HepG2 (cell line): ENCODE results near the gene TXNRD2. TPM values are rescaled to one million over a fixed set of nuclear protein-coding genes. Genes with fewer than 3 reads are reported as not detected.

Experiments
- AGO2 ChIP-seq: fragments of 200-400 bp; formaldehyde crosslinking; optimal IDR thresholded peaks from 2 replicates; pipeline ENCODE3; 2017; ENCODE audit warnings: mild to moderate bottlenecking, low read depth, low read length, moderate library complexity
- EP300 ChIP-seq, 3 experiments: sonication (generic) in 1 of 3; formaldehyde crosslinking in 1 of 3; IDR thresholded peaks; 2 replicates each; pipeline versions ENCODE4 v1.5.1 to v1.6.1; 2011 to 2020; ENCODE audit warnings: low read depth in 2 of 3, low read length in 2 of 3, borderline replicate concordance in 1 of 3, improper control_type of control experiment in 1 of 3, mild to moderate bottlenecking in 1 of 3, missing genetic modification reagents in 1 of 3, moderate library complexity in 1 of 3
- GABPB1 ChIP-seq: IDR thresholded peaks from 2 replicates; pipeline ENCODE4 v1.6.1; 2016; ENCODE audit warnings: mild to moderate bottlenecking, missing genetic modification reagents, moderate library complexity, missing compliant biosample characterization
- MIXL1 ChIP-seq: IDR thresholded peaks from 2 replicates; pipeline ENCODE4 v1.6.1; 2016
- NONO ChIP-seq, 2 experiments: fragments of 450-650 bp in 1 of 2; sonication (generic) in 1 of 2; formaldehyde crosslinking in 1 of 2; IDR thresholded peaks in 1 of 2; conservative IDR thresholded peaks in 1 of 2; 2 replicates each; pipeline versions ENCODE4 v1.6.1 to v1.8.0; 2017 to 2022; ENCODE audit warnings: mild to moderate bottlenecking in 1 of 2, missing genetic modification reagents in 1 of 2, moderate library complexity in 1 of 2
- RXRA ChIP-seq: sonication (generic); formaldehyde crosslinking; IDR thresholded peaks from 2 replicates; pipeline ENCODE4 v1.5.1; 2020; ENCODE audit warnings: missing genetic modification reagents
- SMYD3 ChIP-seq: sonication (generic); formaldehyde crosslinking; IDR thresholded peaks from 2 replicates; pipeline ENCODE4 v1.8.1; 2023; ENCODE audit warnings: mild to moderate bottlenecking, missing genetic modification reagents
- TCF7 ChIP-seq: sonication (generic); IDR thresholded peaks from 2 replicates; pipeline ENCODE4 v1.6.1; 2016; ENCODE audit warnings: antibody characterized with exemption, low read depth
- ZFYVE20 ChIP-seq: sonication (generic); formaldehyde crosslinking; IDR thresholded peaks from 2 replicates; pipeline ENCODE4 v1.8.0; 2023; ENCODE audit warnings: low read depth, mild to moderate bottlenecking, moderate library complexity, missing genetic modification reagents, borderline replicate concordance
- ZMYM3 ChIP-seq: sonication (generic); formaldehyde crosslinking; IDR thresholded peaks from 2 replicates; pipeline ENCODE4 v1.5.1; 2020; ENCODE audit warnings: mild to moderate bottlenecking, missing genetic modification reagents
- ZNF251 ChIP-seq: sonication (generic); formaldehyde crosslinking; IDR thresholded peaks from 2 replicates; pipeline ENCODE4 v1.9.0; 2021; ENCODE audit warnings: mild to moderate bottlenecking, missing genetic modification reagents
- ZNF644 ChIP-seq: IDR thresholded peaks from 2 replicates; pipeline ENCODE4 v1.6.1; 2016; ENCODE audit warnings: low read depth
- ZNF83 ChIP-seq: sonication (generic); formaldehyde crosslinking; IDR thresholded peaks from 2 replicates; pipeline ENCODE4 v1.4.0; 2020; ENCODE audit warnings: missing genetic modification reagents, mild to moderate bottlenecking, borderline replicate concordance
- polyA plus RNA-seq, 8 experiments: library from polyadenylated mRNA; depleted of rRNA in 3 of 8; stranded (reverse) in 7 of 8; unstranded in 1 of 8; fragments of >200 nt; fragmentation: Illumina TruSeq in 4 of 8; extraction: Trizol in 4 of 8; gene quantifications; 2 replicates each; pipeline versions ENCODE4 v1.2.1 to v1.2.3, GENCODE V29; 2011 to 2016; ENCODE audit warnings: low read depth in 4 of 8, missing spikeins in 1 of 8, mixed read lengths in 1 of 8; ENCODE audit not compliant: insufficient read depth in 1 of 8
- total RNA-seq, 5 experiments: library from RNA; depleted of rRNA; stranded (reverse); fragments of >200 nt; fragmentation: Illumina TruSeq; extraction: Trizol; gene quantifications; 2 replicates each; pipeline ENCODE4 v1.2.3, GENCODE V29; 2016; ENCODE audit warnings: low read depth in 1 of 5
- TF ChIP-seq, protein P1 (sequence below), 2 experiments: fragments of 450-650 bp in 1 of 2; sonication (generic) in 1 of 2; formaldehyde crosslinking in 1 of 2; IDR thresholded peaks; 2 replicates each; pipeline versions ENCODE4 v1.6.1 to v1.8.0; 2016 to 2022; ENCODE audit warnings: antibody characterized with exemption in 1 of 2, mild to moderate bottlenecking in 1 of 2, missing genetic modification reagents in 1 of 2
- TF ChIP-seq, protein P2 (sequence below): sonication (generic); formaldehyde crosslinking; IDR thresholded peaks from 2 replicates; pipeline ENCODE4 v1.8.0; 2022; ENCODE audit warnings: missing genetic modification reagents, mild to moderate bottlenecking, inconsistent platforms, borderline replicate concordance
- TF ChIP-seq, protein P3 (sequence below): sonication (generic); formaldehyde crosslinking; IDR thresholded peaks from 2 replicates; pipeline ENCODE4 v1.8.1; 2023; ENCODE audit warnings: mild to moderate bottlenecking, moderate library complexity, missing genetic modification reagents

The TXNRD2 gene
- total and polyA plus RNA-seq, 2 of the 13 experiments (the other 11 are each of a cell fraction or from before 2014, with no cell fraction given): 17.5 to 18.6 TPM

DNA sequence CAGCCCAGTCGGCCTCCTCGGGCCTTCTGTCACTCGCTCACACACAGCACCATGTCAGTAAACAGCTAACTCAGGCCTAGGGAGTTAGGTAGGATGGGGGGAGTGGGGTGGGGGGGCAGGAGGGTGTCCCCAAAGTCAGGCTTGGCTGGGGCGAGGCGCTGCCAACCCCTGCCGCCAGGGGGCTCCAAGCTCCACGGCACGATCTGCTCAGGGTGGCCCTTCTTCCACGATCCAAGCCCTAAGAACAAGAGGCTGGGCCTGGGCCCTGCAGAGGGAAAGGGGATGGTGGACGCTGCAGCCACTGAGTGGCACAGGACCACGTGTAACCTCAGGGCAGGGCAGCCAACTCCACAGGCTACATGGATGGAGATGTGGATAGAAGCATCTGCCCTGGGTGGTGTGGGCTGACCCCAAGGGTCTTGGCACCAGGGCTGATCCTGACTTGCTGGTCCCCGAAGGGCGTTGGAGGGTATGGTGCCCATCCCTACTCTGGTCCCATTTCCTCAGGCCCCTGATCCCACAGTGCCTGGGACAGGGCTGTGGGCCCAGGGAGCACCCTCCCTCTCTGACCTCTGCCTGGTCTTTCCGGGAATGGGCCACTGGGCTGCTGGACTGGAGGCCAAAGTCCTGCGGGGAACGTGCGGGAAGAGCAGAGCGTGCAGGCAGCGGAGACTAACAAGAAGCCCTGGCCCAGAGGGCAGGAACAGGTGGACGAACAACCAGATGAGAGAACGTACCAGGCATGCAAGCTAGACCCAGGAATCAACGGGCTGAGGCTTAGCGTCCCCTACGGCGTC is 29.1 kb upstream of the TXNRD2 start (continued):
- TF ChIP-seq ZNF251 (CRISPR knock-in tag): no peak
- TF ChIP-seq SMYD3 (CRISPR knock-in tag): no peak; the same call in 1 of the 2 replicates
- TF ChIP-seq TCF7: no peak
- peak; percentile 81 for TF ChIP-seq ZMYM3 (CRISPR knock-in tag)
- TF ChIP-seq EP300 (IDR thresholded peaks at IDR 0.05; ENCODE audit: low read depth in 2 of 2, low read length in 2 of 2): peak in 1 of 2 experiments; percentile 55; a peak in 2 of 4 replicates
- peak; percentile 76 for TF ChIP-seq EP300 (CRISPR knock-in tag; IDR thresholded peaks at IDR 0.05; ENCODE audit: borderline replicate concordance)
- TF ChIP-seq MIXL1 (CRISPR knock-in tag): 0 out of 2 replicates have a peak, but pooled peaks have one; percentile 47
- TF ChIP-seq, protein P1, sequence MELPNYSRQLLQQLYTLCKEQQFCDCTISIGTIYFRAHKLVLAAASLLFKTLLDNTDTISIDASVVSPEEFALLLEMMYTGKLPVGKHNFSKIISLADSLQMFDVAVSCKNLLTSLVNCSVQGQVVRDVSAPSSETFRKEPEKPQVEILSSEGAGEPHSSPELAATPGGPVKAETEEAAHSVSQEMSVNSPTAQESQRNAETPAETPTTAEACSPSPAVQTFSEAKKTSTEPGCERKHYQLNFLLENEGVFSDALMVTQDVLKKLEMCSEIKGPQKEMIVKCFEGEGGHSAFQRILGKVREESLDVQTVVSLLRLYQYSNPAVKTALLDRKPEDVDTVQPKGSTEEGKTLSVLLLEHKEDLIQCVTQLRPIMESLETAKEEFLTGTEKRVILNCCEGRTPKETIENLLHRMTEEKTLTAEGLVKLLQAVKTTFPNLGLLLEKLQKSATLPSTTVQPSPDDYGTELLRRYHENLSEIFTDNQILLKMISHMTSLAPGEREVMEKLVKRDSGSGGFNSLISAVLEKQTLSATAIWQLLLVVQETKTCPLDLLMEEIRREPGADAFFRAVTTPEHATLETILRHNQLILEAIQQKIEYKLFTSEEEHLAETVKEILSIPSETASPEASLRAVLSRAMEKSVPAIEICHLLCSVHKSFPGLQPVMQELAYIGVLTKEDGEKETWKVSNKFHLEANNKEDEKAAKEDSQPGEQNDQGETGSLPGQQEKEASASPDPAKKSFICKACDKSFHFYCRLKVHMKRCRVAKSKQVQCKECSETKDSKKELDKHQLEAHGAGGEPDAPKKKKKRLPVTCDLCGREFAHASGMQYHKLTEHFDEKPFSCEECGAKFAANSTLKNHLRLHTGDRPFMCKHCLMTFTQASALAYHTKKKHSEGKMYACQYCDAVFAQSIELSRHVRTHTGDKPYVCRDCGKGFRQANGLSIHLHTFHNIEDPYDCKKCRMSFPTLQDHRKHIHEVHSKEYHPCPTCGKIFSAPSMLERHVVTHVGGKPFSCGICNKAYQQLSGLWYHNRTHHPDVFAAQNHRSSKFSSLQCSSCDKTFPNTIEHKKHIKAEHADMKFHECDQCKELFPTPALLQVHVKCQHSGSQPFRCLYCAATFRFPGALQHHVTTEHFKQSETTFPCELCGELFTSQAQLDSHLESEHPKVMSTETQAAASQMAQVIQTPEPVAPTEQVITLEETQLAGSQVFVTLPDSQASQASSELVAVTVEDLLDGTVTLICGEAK (IDR thresholded peaks at IDR 0.05): no peak
- TF ChIP-seq, protein P1 (CRISPR knock-in tag; IDR thresholded peaks at IDR 0.05): peak; percentile 86; the same call in 1 of the 2 replicates
- TF ChIP-seq ZFYVE20: 0 out of 2 replicates have a peak, but pooled peaks have one; percentile 20
- TF ChIP-seq NONO (IDR thresholded peaks at IDR 0.05): no peak
- TF ChIP-seq NONO (CRISPR knock-in tag; conservative IDR thresholded peaks at IDR 0.05): peak; percentile 95
- TF ChIP-seq ZNF644 (CRISPR knock-in tag): peak; percentile 81; the same call in 1 of the 2 replicates
- TF ChIP-seq RXRA (CRISPR knock-in tag): peak; percentile 97
- TF ChIP-seq ZNF83 (CRISPR knock-in tag): no peak
- peak; percentile 63 for TF ChIP-seq GABPB1 (CRISPR knock-in tag)
- TF ChIP-seq, protein P2, sequence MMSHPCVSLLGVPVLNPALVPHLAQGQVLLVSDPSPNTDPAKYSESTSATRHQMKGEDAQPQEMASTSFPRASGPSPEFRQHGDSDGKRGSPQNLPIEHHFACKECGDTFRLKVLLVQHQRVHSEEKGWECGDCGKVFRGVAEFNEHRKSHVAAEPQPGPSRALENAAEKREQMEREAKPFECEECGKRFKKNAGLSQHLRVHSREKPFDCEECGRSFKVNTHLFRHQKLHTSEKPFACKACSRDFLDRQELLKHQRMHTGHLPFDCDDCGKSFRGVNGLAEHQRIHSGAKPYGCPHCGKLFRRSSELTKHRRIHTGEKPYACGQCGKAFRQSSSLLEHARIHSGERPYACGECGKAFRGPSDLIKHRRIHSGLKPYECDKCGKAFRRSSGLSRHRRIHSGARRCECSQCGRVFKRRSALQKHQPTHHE (CRISPR knock-in tag): no peak
- TF ChIP-seq AGO2: peak; percentile 44
- TF ChIP-seq, protein P3, sequence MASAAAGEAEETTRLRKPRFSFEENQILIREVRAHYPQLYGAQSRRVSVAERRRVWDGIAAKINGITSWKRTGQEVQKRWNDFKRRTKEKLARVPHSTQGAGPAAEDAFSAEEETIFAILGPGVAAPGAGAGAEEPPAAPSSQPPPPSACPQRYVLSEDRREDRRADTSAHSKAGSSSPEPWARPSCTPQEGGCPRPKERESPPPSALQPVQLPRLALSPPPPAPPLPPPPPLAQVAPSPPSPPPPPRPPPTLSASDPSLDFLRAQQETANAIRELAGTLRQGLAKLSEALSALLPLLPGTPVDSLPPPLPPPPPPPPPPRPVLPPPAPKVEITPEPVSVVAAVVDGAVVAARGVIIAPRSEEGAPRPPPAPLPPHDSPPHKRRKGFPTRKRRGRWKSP: no peak; the same call in 1 of the 2 replicates
